Measurements from ENCODE around the gene CCL17. TPM values are rescaled to one million over a fixed set of nuclear protein-coding genes. Genes with fewer than 3 reads are reported as not detected.

CCL17 gene
- polyA plus RNA-seq, 1 experiment = not detected

- TF ChIP-seq CTCF (IDR thresholded peaks at IDR 0.05; ENCODE audit: insufficient read depth, low read depth, low read length) = no peak
- POLR2A ChIA-PET = interaction anchor here (0.6 kb wide), 1 partner anchor 271 kb away, joined by 3 read pairs; no protein-coding TSS in a partner anchor
Observed at GRCh38 chr16:57426356-57426755, 21.8 kb downstream of the CCL17 start.

GRCh38 chr16:57427307-57427706, 22.7 kb downstream of the CCL17 start:
- TF ChIP-seq CTCF (IDR thresholded peaks at IDR 0.05; ENCODE audit: insufficient read depth, low read depth, low read length) = no peak
- CTCF ChIA-PET = interaction anchor here (1.5 to 17.0 kb wide), 3 partner anchors 10 to 121 kb away, joined by 6 to 461 read pairs (median 9); no protein-coding TSS in a partner anchor
- no peaks in the 10 kb centered on the region for H3K27me3 ChIP-seq (ENCODE audit: control insufficient read depth, insufficient read depth, low read length)
- no peak overlapping the region for H3K4me3 ChIP-seq (ENCODE audit: low read depth, low read length)
- no peak for DNase-seq (ENCODE audit: low read depth)
- peaks cover 14% of the 10 kb centered on the region for H3K36me3 ChIP-seq (ENCODE audit: control insufficient read depth, insufficient read depth, low read length)
- POLR2A ChIA-PET = no interaction called here

More at GRCh38 chr16:57426356-57426755, 21.8 kb downstream of the CCL17 start:
- CTCF ChIA-PET = interaction anchor here (1.5 to 17.0 kb wide), 3 partner anchors 9 to 120 kb away, joined by 6 to 461 read pairs (median 9); no protein-coding TSS in a partner anchor
- DNase-seq (ENCODE audit: low read depth) = no peak
- H3K4me3 ChIP-seq (ENCODE audit: low read depth, low read length) = no peak overlapping the region
- H3K27me3 ChIP-seq (ENCODE audit: control insufficient read depth, insufficient read depth, low read length) = no peaks in the 10 kb centered on the region
- peaks cover 12% of the 10 kb centered on the region for H3K36me3 ChIP-seq (ENCODE audit: control insufficient read depth, insufficient read depth, low read length)

- no peak for DNase-seq (ENCODE audit: low read depth)
- ChIA-PET CTCF (no interaction called here), POLR2A (no interaction called here)
- H3K4me3 ChIP-seq (ENCODE audit: low read depth, low read length) = no peak overlapping the region
- peaks cover 15% of the 10 kb centered on the region for H3K36me3 ChIP-seq (ENCODE audit: control insufficient read depth, insufficient read depth, low read length)
- no peak for TF ChIP-seq CTCF (IDR thresholded peaks at IDR 0.05; ENCODE audit: insufficient read depth, low read depth, low read length)
- no peaks in the 10 kb centered on the region for H3K27me3 ChIP-seq (ENCODE audit: control insufficient read depth, insufficient read depth, low read length)
Observed at GRCh38 chr16:57427824-57428223, 23.3 kb downstream of the CCL17 start.

GRCh38 chr16:57430955-57431354, 26.4 kb downstream of the CCL17 start:
- POLR2A ChIA-PET = no interaction called here
- no peak overlapping the region for H3K4me3 ChIP-seq (ENCODE audit: low read depth, low read length)
- CTCF ChIA-PET = interaction anchor here (2.3 to 6.0 kb wide), 2 partner anchors 13 to 89 kb away, joined by 7 to 45 read pairs; no protein-coding TSS in a partner anchor
- H3K27me3 ChIP-seq (ENCODE audit: control insufficient read depth, insufficient read depth, low read length) = no peaks in the 10 kb centered on the region
- peaks cover 25% of the 10 kb centered on the region for H3K36me3 ChIP-seq (ENCODE audit: control insufficient read depth, insufficient read depth, low read length)
- no peak for TF ChIP-seq CTCF (IDR thresholded peaks at IDR 0.05; ENCODE audit: insufficient read depth, low read depth, low read length)
- DNase-seq (ENCODE audit: low read depth) = no peak

- Histone ChIP-seq H3K4me3 (ENCODE audit: low read depth, low read length) (no peak overlapping the region), H3K36me3 (ENCODE audit: control insufficient read depth, insufficient read depth, low read length) (peaks cover 24% of the 10 kb centered on the region), H3K27me3 (ENCODE audit: control insufficient read depth, insufficient read depth, low read length) (no peaks in the 10 kb centered on the region)
- no peak for TF ChIP-seq CTCF (IDR thresholded peaks at IDR 0.05; ENCODE audit: insufficient read depth, low read depth, low read length)
- no peak for DNase-seq (ENCODE audit: low read depth)
- ChIA-PET POLR2A (no interaction called here), CTCF (interaction anchor here (1.0 to 6.0 kb wide), 3 partner anchors 9 to 15 kb away, joined by 3 to 45 read pairs (median 22); no protein-coding TSS in a partner anchor)
Observed at GRCh38 chr16:57432505-57432904, 27.9 kb downstream of the CCL17 start.
